A673 (cell line): ENCODE data around the gene USH1C.

Source experiments
- CTCF ChIP-seq: fragments of 300-800, 200-600 bp; sonication (generic); conservative IDR thresholded peaks from 2 replicates; pipeline ENCODE4 v1.5.1; 2017; ENCODE audit warnings: low read depth, mild to moderate bottlenecking, antibody characterized with exemption, low read length, moderate library complexity, mixed read lengths
- EZH2 ChIP-seq: fragments of 200-600 bp; sonication (generic); IDR thresholded peaks from 2 replicates; pipeline ENCODE4 v1.6.1; 2017; ENCODE audit warnings: borderline replicate concordance, low read depth, mild to moderate bottlenecking, mixed read lengths, antibody characterized with exemption, low read length; ENCODE audit not compliant: poor library complexity, severe bottlenecking

- TF ChIP-seq CTCF: no peak
- TF ChIP-seq EZH2: no peak
These were observed 2.0 kb upstream of the USH1C start for GRCh38 chr11:17546240-17546639.
